Mesenchymal stem cell (in vitro differentiated cells and primary cell): ENCODE data around the gene FOXN1.
"Not testable (repeated sequence)": the region's sequence is repeated elsewhere in the genome, so short reads cannot be mapped to it uniquely, and the experiment has no call there.

Experiments used
- DNase-seq: peaks from one replicate; pipeline ENCODE4 v3.0.0-alpha.2; 2013
- H2AFZ ChIP-seq: one replicate; pipeline ENCODE4 v1.6.1; 2013; ENCODE audit warnings: low read depth, mild to moderate bottlenecking, control low read depth, inconsistent platforms, low read length, moderate library complexity
- H2AK5ac ChIP-seq: 2 replicates; pipeline ENCODE4 v1.6.1; 2013; ENCODE audit warnings: low read length, moderate library complexity, mild to moderate bottlenecking, inconsistent platforms; ENCODE audit not compliant: severe bottlenecking
- H2BK120ac ChIP-seq: one replicate; pipeline ENCODE4 v1.6.1; 2013; ENCODE audit warnings: low read depth, mild to moderate bottlenecking, inconsistent platforms, low read length, moderate library complexity
- H2BK12ac ChIP-seq, 2 experiments: one replicate each; pipeline ENCODE4 v1.6.1; 2013; ENCODE audit warnings: inconsistent platforms in 2 of 2, low read length in 2 of 2, mild to moderate bottlenecking in 2 of 2, moderate library complexity in 2 of 2, control low read depth in 1 of 2
- H2BK15ac ChIP-seq: one replicate; pipeline ENCODE4 v1.6.1; 2013; ENCODE audit warnings: mild to moderate bottlenecking, low read depth, inconsistent platforms; ENCODE audit not compliant: poor library complexity, severe bottlenecking
- H2BK5ac ChIP-seq: 2 replicates; pipeline ENCODE4 v1.6.1; 2013; ENCODE audit warnings: low read depth, mild to moderate bottlenecking, low read length, control low read depth, inconsistent platforms; ENCODE audit not compliant: poor library complexity, severe bottlenecking
- H3K14ac ChIP-seq, 2 experiments: one replicate each; pipeline ENCODE4 v1.6.1; 2013; ENCODE audit warnings: inconsistent platforms in 2 of 2, low read length in 2 of 2, control low read depth in 1 of 2, mild to moderate bottlenecking in 1 of 2, moderate library complexity in 1 of 2
- H3K18ac ChIP-seq, 2 experiments: one replicate each; pipeline ENCODE4 v1.6.1; 2013; ENCODE audit warnings: inconsistent platforms in 2 of 2, low read length in 2 of 2, control low read depth in 1 of 2, low read depth in 1 of 2, mild to moderate bottlenecking in 1 of 2
- H3K23ac ChIP-seq, 2 experiments: one replicate each; pipeline ENCODE4 v1.6.1; 2013; ENCODE audit warnings: inconsistent platforms in 2 of 2, low read length in 2 of 2, mild to moderate bottlenecking in 2 of 2, moderate library complexity in 2 of 2, control low read depth in 1 of 2
- H3K27ac ChIP-seq: 2 replicates; pipeline ENCODE4 v1.5.1; 2013; ENCODE audit warnings: mild to moderate bottlenecking, moderate library complexity, low read length, control low read depth, inconsistent platforms; ENCODE audit not compliant: poor library complexity, severe bottlenecking
- H3K27me3 ChIP-seq, 2 experiments: 2 replicates each; pipeline versions ENCODE4 v1.6.1 to v1.7.0; 2013; ENCODE audit warnings: low read length in 2 of 2, mild to moderate bottlenecking in 2 of 2, moderate library complexity in 2 of 2, control low read depth in 1 of 2, inconsistent platforms in 1 of 2; ENCODE audit not compliant: control insufficient read depth in 1 of 2, insufficient read depth in 1 of 2
- H3K36me3 ChIP-seq, 2 experiments: 2 replicates each; pipeline versions ENCODE4 v1.6.1 to v1.7.0; 2013; ENCODE audit warnings: low read length in 2 of 2, control low read depth in 1 of 2, inconsistent platforms in 1 of 2, low read depth in 1 of 2, mild to moderate bottlenecking in 1 of 2; ENCODE audit not compliant: insufficient read depth in 2 of 2, control insufficient read depth in 1 of 2
- H3K4ac ChIP-seq, 2 experiments: one replicate each; pipeline ENCODE4 v1.6.1; 2013; ENCODE audit warnings: inconsistent platforms in 2 of 2, low read length in 2 of 2, mild to moderate bottlenecking in 2 of 2, moderate library complexity in 2 of 2, control low read depth in 1 of 2, low read depth in 1 of 2
- H3K4me1 ChIP-seq: 2 replicates; pipeline ENCODE4 v1.6.1; 2013; ENCODE audit warnings: low read depth, low read length, control low read depth; ENCODE audit not compliant: control insufficient read depth, insufficient read depth
- H3K4me2 ChIP-seq: 2 replicates; pipeline ENCODE4 v1.6.1; 2013; ENCODE audit warnings: low read length, mild to moderate bottlenecking, inconsistent platforms; ENCODE audit not compliant: poor library complexity, severe bottlenecking
- H3K4me3 ChIP-seq, 2 experiments: 2 replicates each; pipeline versions ENCODE4 v1.5.1 to v1.7.0; 2013; ENCODE audit warnings: low read length in 2 of 2, mild to moderate bottlenecking in 2 of 2, control low read depth in 1 of 2, low read depth in 1 of 2; ENCODE audit not compliant: insufficient read depth in 1 of 2
- H3K79me1 ChIP-seq: replicated peaks from 2 replicates; pipeline ENCODE4 v1.6.1; 2013; ENCODE audit warnings: mild to moderate bottlenecking, control low read depth, low read length, inconsistent platforms; ENCODE audit not compliant: poor library complexity, severe bottlenecking
- H3K9ac ChIP-seq: 2 replicates; pipeline ENCODE4 v1.7.0; 2013; ENCODE audit warnings: mild to moderate bottlenecking, low read length, moderate library complexity
- H3K9me3 ChIP-seq: 2 replicates; pipeline ENCODE4 v1.7.0; 2013; ENCODE audit warnings: mild to moderate bottlenecking, low read length; ENCODE audit not compliant: control insufficient read depth
- H4K8ac ChIP-seq: one replicate; pipeline ENCODE4 v1.6.1; 2013; ENCODE audit warnings: inconsistent platforms, mild to moderate bottlenecking, low read length, moderate library complexity
- H4K91ac ChIP-seq: one replicate; pipeline ENCODE4 v1.6.1; 2013; ENCODE audit warnings: mild to moderate bottlenecking, low read length, inconsistent platforms
- WGBS: methylation state at CpG from one replicate; pipeline ENCODE4 v1.1.7; 2013; ENCODE audit warnings: mixed read lengths; 5-methylcytosine and 5-hydroxymethylcytosine counted together

The FOXN1 gene

GRCh38 chr17:28520687-28521086 is 14.5 kb downstream of the FOXN1 start:
- no peak overlapping the region for H3K14ac ChIP-seq
- WGBS: 60% methylated on average over 6 of the region's 6 CpGs
- H3K36me3 ChIP-seq: no peaks in the 10 kb centered on the region

GRCh38 chr17:28521311-28522085 is 15.3 kb downstream of the FOXN1 start:
- no peak for DNase-seq
- no peaks in the 10 kb centered on the region for H3K36me3 ChIP-seq

More at GRCh38 chr17:28520687-28521086, 14.5 kb downstream of the FOXN1 start:
- H2BK5ac ChIP-seq: no peak overlapping the region
- no peak overlapping the region for H2BK12ac ChIP-seq
- no peak overlapping the region for H3K4ac ChIP-seq
- H4K91ac ChIP-seq: no peak overlapping the region
- no peak for DNase-seq
- H3K4me3 ChIP-seq: no peak overlapping the region
- H4K8ac ChIP-seq: no peak overlapping the region
- no peak overlapping the region for H3K23ac ChIP-seq
- no peak overlapping the region for H3K27ac ChIP-seq
- no peak overlapping the region for H2BK120ac ChIP-seq
- no peak overlapping the region for H2AK5ac ChIP-seq
- H3K79me1 ChIP-seq: no peaks in the 10 kb centered on the region
- H3K9ac ChIP-seq: no peak overlapping the region
- H3K9me3 ChIP-seq: no peaks in the 10 kb centered on the region
- H3K18ac ChIP-seq: no peak overlapping the region
- no peak overlapping the region for H2AFZ ChIP-seq
- H3K4me2 ChIP-seq: no peak overlapping the region
- peaks cover 28 to 44% of the 10 kb centered on the region in 2 experiments for H3K27me3 ChIP-seq
- H2BK15ac ChIP-seq: no peak overlapping the region
- peaks cover 17% of the 10 kb centered on the region for H3K4me1 ChIP-seq

GRCh38 chr17:28522281-28522680 is 16.1 kb downstream of the FOXN1 start:
- not testable (repeated sequence) for H2AK5ac ChIP-seq, H4K8ac ChIP-seq, H3K9ac ChIP-seq, H3K27ac ChIP-seq, DNase-seq, H3K18ac ChIP-seq, H3K9me3 ChIP-seq, H3K79me1 ChIP-seq, H2AFZ ChIP-seq, H3K4me2 ChIP-seq, H2BK120ac ChIP-seq, H2BK5ac ChIP-seq, H3K14ac ChIP-seq, H4K91ac ChIP-seq, H3K4ac ChIP-seq, H3K23ac ChIP-seq, H2BK12ac ChIP-seq, H3K4me3 ChIP-seq, H2BK15ac ChIP-seq, H3K36me3 ChIP-seq
- Histone ChIP-seq H3K27me3 (peaks cover 28 to 35% of the 10 kb centered on the region in 2 experiments), H3K4me1 (peaks cover 17% of the 10 kb centered on the region)
- 100% methylated on average over 1 of the region's 4 CpGs for WGBS

More at GRCh38 chr17:28521311-28522085, 15.3 kb downstream of the FOXN1 start:
- no peak overlapping the region for H3K27ac ChIP-seq
- no peaks in the 10 kb centered on the region for H3K79me1 ChIP-seq
- no peak overlapping the region for H3K18ac ChIP-seq
- no peak overlapping the region for H2AFZ ChIP-seq
- H3K4me3 ChIP-seq: no peak overlapping the region
- H3K9ac ChIP-seq: no peak overlapping the region
- no peak overlapping the region for H3K4ac ChIP-seq
- H4K8ac ChIP-seq: no peak overlapping the region
- peaks cover 28 to 38% of the 10 kb centered on the region in 2 experiments for H3K27me3 ChIP-seq
- 40% methylated on average over 13 of the region's 21 CpGs for WGBS
- H2BK15ac ChIP-seq: no peak overlapping the region
- no peak overlapping the region for H3K14ac ChIP-seq
- no peak overlapping the region for H2AK5ac ChIP-seq
- no peak overlapping the region for H2BK120ac ChIP-seq
- H3K9me3 ChIP-seq: no peaks in the 10 kb centered on the region
- no peak overlapping the region for H3K23ac ChIP-seq
- H3K4me2 ChIP-seq: no peak overlapping the region
- no peak overlapping the region for H4K91ac ChIP-seq
- H2BK5ac ChIP-seq: no peak overlapping the region
- H2BK12ac ChIP-seq: no peak overlapping the region
- peaks cover 17% of the 10 kb centered on the region for H3K4me1 ChIP-seq

- WGBS: 73% methylated on average over 6 of the region's 6 CpGs
- H2AFZ ChIP-seq: no peak overlapping the region
Measured at GRCh38 chr17:28523186-28523585, 17.0 kb downstream of the FOXN1 start.

More at GRCh38 chr17:28523186-28523585, 17.0 kb downstream of the FOXN1 start:
- Histone ChIP-seq H3K14ac (no peak overlapping the region), H2AK5ac (no peak overlapping the region), H2BK120ac (no peak overlapping the region), H3K4ac (no peak overlapping the region), H4K91ac (no peak overlapping the region), H3K36me3 (no peaks in the 10 kb centered on the region), H3K4me3 (no peak overlapping the region), H3K9ac (no peak overlapping the region), H3K23ac (no peak overlapping the region), H3K18ac (no peak overlapping the region), H2BK12ac (no peak overlapping the region), H3K27me3 (peaks cover 26 to 29% of the 10 kb centered on the region in 2 experiments), H3K4me1 (peaks cover 17% of the 10 kb centered on the region), H3K9me3 (no peaks in the 10 kb centered on the region), H2BK5ac (no peak overlapping the region), H2BK15ac (no peak overlapping the region), H3K79me1 (no peaks in the 10 kb centered on the region), H3K4me2 (no peak overlapping the region), H3K27ac (no peak overlapping the region), H4K8ac (no peak overlapping the region)
- DNase-seq: no peak
